A673 (cell line): ENCODE results near the gene DDX51. TPM values are rescaled to one million over a fixed set of nuclear protein-coding genes. Genes with fewer than 3 reads are reported as not detected.

Experiments
- BruUV-seq: library from RNA; stranded (reverse); fragments of 400-500 nt; replicated peaks from 2 replicates; lab custom pipeline; 2021; lab: Mats Ljungman, UMichigan
- CTCF ChIA-PET: fragments of 300-600 bp; sonication (Branson Sonifier 250); formaldehyde crosslinking; loops from one replicate; lab custom pipeline; 2022; ENCODE audit warnings: antibody characterized with exemption; lab: Charles Lee
- POLR2A ChIA-PET: fragments of 300-600 bp; sonication (Branson Sonifier 250); formaldehyde crosslinking; loops from one replicate; lab custom pipeline; 2022; ENCODE audit warnings: antibody characterized with exemption; ENCODE audit not compliant: low non-redundant PET; lab: Charles Lee
- DNase-seq: peaks from one replicate; pipeline ENCODE4 v3.0.0-alpha.2; 2015; ENCODE audit warnings: low spot score
- H3K27ac ChIP-seq: fragments of 200-600 bp; sonication (generic); 2 replicates; pipeline ENCODE4 v1.5.1; 2016; ENCODE audit warnings: mixed run types, low read depth, mild to moderate bottlenecking, mixed read lengths, antibody characterized with exemption, low read length; ENCODE audit not compliant: poor library complexity, severe bottlenecking
- H3K27me3 ChIP-seq: fragments of 200-600 bp; sonication (generic); replicated peaks from 2 replicates; pipeline ENCODE4 v1.6.1; 2017; ENCODE audit warnings: mixed run types, low read depth, mild to moderate bottlenecking, mixed read lengths, antibody characterized with exemption, low read length; ENCODE audit not compliant: insufficient read depth, poor library complexity
- H3K36me3 ChIP-seq: fragments of 200-600 bp; sonication (generic); 2 replicates; pipeline ENCODE4 v1.6.1; 2016; ENCODE audit warnings: mixed run types, mild to moderate bottlenecking, mixed read lengths, antibody characterized with exemption, low read length; ENCODE audit not compliant: insufficient read depth, poor library complexity, severe bottlenecking
- H3K4me1 ChIP-seq: fragments of 200-600 bp; sonication (generic); 2 replicates; pipeline ENCODE4 v1.6.1; 2017; ENCODE audit warnings: mixed run types, mild to moderate bottlenecking, mixed read lengths, antibody characterized with exemption, low read length; ENCODE audit not compliant: insufficient read depth, poor library complexity, severe bottlenecking
- H3K4me3 ChIP-seq: fragments of 200-600 bp; sonication (generic); 2 replicates; pipeline ENCODE4 v1.5.1; 2016; ENCODE audit warnings: low read depth, mixed run types, mild to moderate bottlenecking, mixed read lengths, low read length; ENCODE audit not compliant: poor library complexity, severe bottlenecking
- H3K9me3 ChIP-seq: fragments of 200-600 bp; sonication (generic); 2 replicates; pipeline ENCODE4 v1.6.1; 2016; ENCODE audit warnings: mixed run types, low read depth, mild to moderate bottlenecking, mixed read lengths, antibody characterized with exemption, low read length; ENCODE audit not compliant: poor library complexity, severe bottlenecking
- CTCF ChIP-seq: fragments of 300-800, 200-600 bp; sonication (generic); conservative IDR thresholded peaks from 2 replicates; pipeline ENCODE4 v1.5.1; 2017; ENCODE audit warnings: low read depth, mild to moderate bottlenecking, antibody characterized with exemption, low read length, moderate library complexity, mixed read lengths
- EZH2 ChIP-seq: fragments of 200-600 bp; sonication (generic); IDR thresholded peaks from 2 replicates; pipeline ENCODE4 v1.6.1; 2017; ENCODE audit warnings: borderline replicate concordance, low read depth, mild to moderate bottlenecking, mixed read lengths, antibody characterized with exemption, low read length; ENCODE audit not compliant: poor library complexity, severe bottlenecking
- intact Hi-C: fragments of 100-400 bp; cut with micrococcal nuclease; formaldehyde crosslinking; loops from one replicate; pipeline ENCODE4 v1.10.0; 2022; ENCODE audit not compliant: unreplicated experiment
- total RNA-seq: library from RNA; stranded (reverse); gene quantifications from 2 replicates; pipeline ENCODE4 v1.2.3, GENCODE V29; 2021

DDX51 gene
- total RNA-seq, 1 experiment from 2014 or later, result 38.9 TPM

- H3K36me3 ChIP-seq, result peaks cover 7% of the 10 kb centered on the region
- POLR2A ChIA-PET, result no interaction called here
- no TSS peak for BruUV-seq
- H3K4me3 ChIP-seq, result no peak overlapping the region
- CTCF ChIA-PET, result no interaction called here
- intact Hi-C loops, result no loop called here
- H3K27me3 ChIP-seq, result no peaks in the 10 kb centered on the region
- no peak for DNase-seq
- no peak overlapping the region for H3K27ac ChIP-seq
- no peaks in the 10 kb centered on the region for H3K9me3 ChIP-seq
- peaks cover 7% of the 10 kb centered on the region for H3K4me1 ChIP-seq
- TF ChIP-seq EZH2 (no peak), CTCF (no peak)
These were observed 13.8 kb upstream of the DDX51 start for GRCh38 chr12:132157733-132158409.

- no peak overlapping the region for H3K4me3 ChIP-seq
- H3K36me3 ChIP-seq, result peaks cover 12% of the 10 kb centered on the region
- intact Hi-C loops, result no loop called here
- no peak overlapping the region for H3K27ac ChIP-seq
- TF ChIP-seq CTCF (no peak), EZH2 (no peak)
- BruUV-seq, result no TSS peak
- H3K4me1 ChIP-seq, result no peaks in the 10 kb centered on the region
- ChIA-PET CTCF (no interaction called here), POLR2A (no interaction called here)
- no peaks in the 10 kb centered on the region for H3K27me3 ChIP-seq
- no peak for DNase-seq
- no peaks in the 10 kb centered on the region for H3K9me3 ChIP-seq
These were observed 12.6 kb upstream of the DDX51 start for GRCh38 chr12:132156573-132157325.

- no peaks in the 10 kb centered on the region for H3K27me3 ChIP-seq
- no TSS peak for BruUV-seq
These were observed 11.9 kb upstream of the DDX51 start for GRCh38 chr12:132155771-132156572.

More at GRCh38 chr12:132155771-132156572, 11.9 kb upstream of the DDX51 start:
- H3K4me3 ChIP-seq, result no peak overlapping the region
- POLR2A ChIA-PET, result no interaction called here
- no peak for TF ChIP-seq CTCF
- H3K27ac ChIP-seq, result no peak overlapping the region
- no peaks in the 10 kb centered on the region for H3K9me3 ChIP-seq
- intact Hi-C loops, result loop anchor here (2.0 kb wide), 1 partner anchor 459 kb away; no protein-coding TSS in a partner anchor
- no peak for DNase-seq
- CTCF ChIA-PET, result no interaction called here
- H3K4me1 ChIP-seq, result no peaks in the 10 kb centered on the region
- peaks cover 12% of the 10 kb centered on the region for H3K36me3 ChIP-seq
